PC-3 (cell line): ENCODE measurements around the gene PPM1F.

Source experiments
- CTCF ChIP-seq: fragments of 300-600 bp; sonication (generic); conservative IDR thresholded peaks from 2 replicates; pipeline ENCODE4 v1.5.1; 2017; ENCODE audit warnings: antibody characterized with exemption, low read depth, mild to moderate bottlenecking, low read length
- EZH2 ChIP-seq: fragments of 300-600 bp; sonication (generic); IDR thresholded peaks from one replicate; pipeline ENCODE4 v1.6.1; 2017; ENCODE audit warnings: antibody characterized with exemption, mild to moderate bottlenecking, low read length; ENCODE audit not compliant: unreplicated experiment

- TF ChIP-seq CTCF = no peak
- no peak for TF ChIP-seq EZH2
Observed at GRCh38 chr22:21915624-21916308, 36.9 kb downstream of the PPM1F start.
